Upper lobe of left lung (tissue), 4 donors: Measurements from ENCODE around the gene APP.

ENCODE experiments used
- POLR2A ChIP-seq, 4 donors: fragments of 450-650 bp; IDR thresholded peaks; one replicate each; pipeline ENCODE4 v1.5.1; 2016 to 2017; ENCODE audit warnings: antibody characterized with exemption in 4 of 4, mild to moderate bottlenecking in 2 of 4
- TF ChIP-seq, protein P1 (sequence below), 6 experiments: fragments of 450-650 bp in 4 of 6; fragments of 200-600 bp in 2 of 6; sonication (generic) in 2 of 6; IDR thresholded peaks; one replicate each; pipeline ENCODE4 v1.5.1; 2016 to 2019; ENCODE audit warnings: antibody characterized with exemption in 6 of 6

GRCh38 chr21:26036916-26037315 lies 133.7 kb downstream of the APP start:
- TF ChIP-seq, protein P1, sequence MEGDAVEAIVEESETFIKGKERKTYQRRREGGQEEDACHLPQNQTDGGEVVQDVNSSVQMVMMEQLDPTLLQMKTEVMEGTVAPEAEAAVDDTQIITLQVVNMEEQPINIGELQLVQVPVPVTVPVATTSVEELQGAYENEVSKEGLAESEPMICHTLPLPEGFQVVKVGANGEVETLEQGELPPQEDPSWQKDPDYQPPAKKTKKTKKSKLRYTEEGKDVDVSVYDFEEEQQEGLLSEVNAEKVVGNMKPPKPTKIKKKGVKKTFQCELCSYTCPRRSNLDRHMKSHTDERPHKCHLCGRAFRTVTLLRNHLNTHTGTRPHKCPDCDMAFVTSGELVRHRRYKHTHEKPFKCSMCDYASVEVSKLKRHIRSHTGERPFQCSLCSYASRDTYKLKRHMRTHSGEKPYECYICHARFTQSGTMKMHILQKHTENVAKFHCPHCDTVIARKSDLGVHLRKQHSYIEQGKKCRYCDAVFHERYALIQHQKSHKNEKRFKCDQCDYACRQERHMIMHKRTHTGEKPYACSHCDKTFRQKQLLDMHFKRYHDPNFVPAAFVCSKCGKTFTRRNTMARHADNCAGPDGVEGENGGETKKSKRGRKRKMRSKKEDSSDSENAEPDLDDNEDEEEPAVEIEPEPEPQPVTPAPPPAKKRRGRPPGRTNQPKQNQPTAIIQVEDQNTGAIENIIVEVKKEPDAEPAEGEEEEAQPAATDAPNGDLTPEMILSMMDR (IDR thresholded peaks at IDR 0.05) = no peak
- no peak for TF ChIP-seq POLR2A (IDR thresholded peaks at IDR 0.05)
